ENCODE data around the gene TMEM248.
A peak's percentile ranks its signal among the peaks of the same experiment; 100 is the strongest.
"Not testable (repeated sequence)": the region's sequence is repeated elsewhere in the genome, so short reads cannot be mapped to it uniquely, and the experiment has no call there.

Gene TMEM248

GRCh38 chr7:66910789-66911188 is 10.2 kb upstream of the TMEM248 start:
- no peak for DNase-seq

GRCh38 chr7:66911191-66911590 is 9.8 kb upstream of the TMEM248 start:
- DNase-seq, result not testable (repeated sequence)

- DNase-seq, result no peak
Measured at GRCh38 chr7:66912195-66912594, 8.8 kb upstream of the TMEM248 start.

- no peak for DNase-seq
Measured at GRCh38 chr7:66913118-66914037, 7.6 kb upstream of the TMEM248 start.

DNA sequence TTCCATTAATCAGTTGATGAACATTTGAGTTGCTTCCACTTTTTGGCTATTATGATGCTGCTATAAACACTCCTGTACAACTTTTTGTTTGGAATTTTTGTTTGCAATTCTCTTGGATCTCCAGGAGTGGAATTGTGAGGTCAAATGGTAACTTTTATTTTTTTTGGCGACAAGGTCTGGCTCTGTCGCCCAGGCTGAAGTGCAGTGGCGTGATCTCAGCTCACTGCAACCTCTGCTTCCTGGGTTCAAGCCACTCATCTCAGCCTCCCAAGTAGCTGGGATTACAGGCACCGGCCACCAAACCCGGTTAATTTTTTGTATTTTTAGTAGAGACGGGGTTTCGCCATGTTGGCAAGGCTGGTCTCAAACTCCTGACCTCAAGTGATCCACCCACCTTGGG is 3.1 kb upstream of the TMEM248 start:
- DNase-seq, result not testable (repeated sequence)

DNA sequence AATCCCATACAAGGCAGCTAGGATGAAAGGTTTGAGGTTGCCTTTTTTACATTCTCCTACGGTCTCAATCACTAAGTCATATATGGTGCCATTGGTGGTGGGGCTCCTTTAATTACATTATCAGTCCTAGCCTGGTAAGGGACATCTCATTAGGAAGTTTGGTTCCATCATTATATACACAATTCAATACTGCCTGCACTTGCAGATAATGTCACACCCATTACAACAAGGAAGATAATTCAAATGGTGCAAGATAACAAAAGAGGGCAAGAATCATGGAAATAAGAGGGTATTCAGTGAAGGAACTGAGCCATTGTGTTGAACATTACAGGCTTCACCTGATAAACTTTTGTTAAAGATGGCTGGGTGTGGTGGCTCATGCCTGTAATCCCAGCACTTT is 1.7 kb upstream of the TMEM248 start:
- no peak for DNase-seq

GRCh38 chr7:66919704-66920103 is 1.3 kb upstream of the TMEM248 start:
- no peak for DNase-seq

GRCh38 chr7:66920256-66920655 is 769 bp upstream of the TMEM248 start:
- no peak for DNase-seq

GRCh38 chr7:66921396-66921917 is 432 bp downstream of the TMEM248 start:
- peak in 1 of 2 experiments; percentile 39 for DNase-seq

- peak; percentile 36 to 43 for DNase-seq
Measured at GRCh38 chr7:66921918-66922486, 977 bp downstream of the TMEM248 start.

DNA sequence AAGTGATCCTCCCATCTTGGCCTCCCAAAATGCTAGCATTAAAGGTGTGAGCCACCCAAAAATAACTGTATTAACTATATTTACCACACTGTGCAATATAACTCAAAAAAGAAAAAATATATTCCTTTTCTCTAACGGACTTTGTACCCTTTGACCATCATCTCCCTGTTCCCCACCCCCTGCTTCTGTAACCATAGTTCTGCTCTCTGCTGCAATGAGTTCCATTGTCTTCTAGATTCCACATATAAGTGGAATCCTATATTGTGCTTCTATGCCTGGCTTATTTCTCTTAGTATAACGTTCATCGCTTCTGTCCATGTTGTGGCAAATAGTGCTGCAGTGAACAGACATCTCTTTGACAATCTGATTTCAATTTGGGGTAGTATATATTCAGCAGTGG is 4.2 kb downstream of the TMEM248 start:
- no peak for DNase-seq

GRCh38 chr7:66927348-66927948 is 6.4 kb downstream of the TMEM248 start:
- no peak for DNase-seq

DNA sequence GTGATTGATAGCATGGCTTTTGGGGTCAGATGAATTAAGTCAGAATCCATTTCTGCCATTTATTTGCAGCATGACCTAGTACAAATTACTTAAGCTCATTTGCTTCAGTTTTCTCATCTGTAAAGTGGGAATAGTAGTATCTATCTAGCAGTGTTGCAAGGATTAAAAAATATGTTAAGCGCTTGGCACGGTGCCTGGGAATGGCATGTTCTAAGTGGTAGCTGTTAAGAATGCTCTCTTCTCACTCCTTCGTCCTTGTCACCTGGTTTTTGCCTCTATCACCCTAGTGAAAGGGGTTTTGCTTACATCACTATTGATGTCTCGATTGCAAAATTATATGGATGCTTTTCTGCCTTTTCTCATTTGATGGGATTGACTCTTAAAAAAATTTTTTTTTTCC is 7.4 kb downstream of the TMEM248 start:
- DNase-seq, result no peak

- DNase-seq, result no peak
Measured at GRCh38 chr7:66929165-66929564, 8.1 kb downstream of the TMEM248 start.

DNA sequence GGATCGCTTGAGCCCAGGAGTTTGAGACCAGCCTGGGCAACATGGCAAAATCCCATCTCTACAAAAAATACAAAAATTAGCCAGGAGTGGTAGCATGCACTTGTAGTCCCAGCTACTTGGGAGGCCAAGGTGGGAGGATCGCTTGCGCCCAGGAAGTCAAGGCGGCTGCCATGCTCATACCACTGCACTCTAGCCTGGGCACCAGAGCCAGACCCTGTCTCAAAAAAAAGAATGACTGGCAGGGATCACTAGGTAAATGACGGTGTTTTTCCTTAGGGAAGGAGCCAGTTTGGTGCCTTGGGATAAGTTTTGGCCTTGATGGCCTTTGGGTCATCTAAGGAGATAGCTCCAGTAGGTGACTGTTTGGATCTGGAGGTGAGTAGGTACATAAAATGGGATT is 8.9 kb downstream of the TMEM248 start:
- no peak for DNase-seq

DNA sequence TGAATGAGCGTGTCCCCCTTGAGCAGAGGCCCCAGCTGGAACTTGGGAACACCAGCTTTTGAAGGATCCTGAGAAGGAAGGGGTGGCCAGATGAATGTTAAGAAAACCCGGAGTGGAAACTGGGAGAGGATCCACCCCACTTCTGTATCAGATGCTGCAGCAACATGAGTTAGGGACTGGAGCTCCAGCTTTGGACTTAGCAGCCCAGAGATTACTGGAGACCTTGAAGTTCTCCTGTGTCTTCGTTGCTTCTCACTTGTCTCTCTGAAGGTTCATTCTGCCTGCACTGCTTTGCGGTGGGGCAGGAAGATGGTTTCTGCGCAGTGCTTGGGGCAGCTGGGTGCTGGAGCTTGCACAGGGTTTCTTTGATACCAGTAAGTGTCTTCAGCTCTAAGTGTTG is 9.3 kb downstream of the TMEM248 start:
- DNase-seq, result no peak

GRCh38 chr7:66933469-66933868 is 12.4 kb downstream of the TMEM248 start:
- DNase-seq, result no peak

DNA sequence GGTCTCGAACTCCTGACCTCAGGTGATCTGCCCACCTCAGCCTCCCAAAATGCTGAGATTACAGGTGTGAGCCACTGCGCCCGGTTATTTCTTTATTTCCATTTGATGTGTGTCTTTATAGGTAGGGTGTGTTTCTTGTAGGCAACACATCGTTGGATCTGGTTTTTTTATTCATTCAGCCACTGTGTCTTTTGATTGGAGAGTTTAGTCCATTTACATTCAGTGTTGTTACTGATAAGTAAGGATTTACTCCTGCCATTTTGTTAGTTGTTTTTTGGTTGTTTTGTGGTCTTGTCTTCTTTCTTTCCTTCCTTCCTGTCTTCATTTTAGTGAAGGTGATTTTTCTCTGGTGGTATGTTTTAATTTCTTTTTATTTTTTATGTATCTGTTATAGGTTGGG is 16.9 kb downstream of the TMEM248 start:
- DNase-seq, result no peak

- DNase-seq, result no peak
Measured at GRCh38 chr7:66939325-66939724, 18.3 kb downstream of the TMEM248 start.

- no peak for DNase-seq
Measured at GRCh38 chr7:66946545-66946944, 25.5 kb downstream of the TMEM248 start.

GRCh38 chr7:66948480-66949109 is 27.6 kb downstream of the TMEM248 start:
- no peak for DNase-seq

DNA sequence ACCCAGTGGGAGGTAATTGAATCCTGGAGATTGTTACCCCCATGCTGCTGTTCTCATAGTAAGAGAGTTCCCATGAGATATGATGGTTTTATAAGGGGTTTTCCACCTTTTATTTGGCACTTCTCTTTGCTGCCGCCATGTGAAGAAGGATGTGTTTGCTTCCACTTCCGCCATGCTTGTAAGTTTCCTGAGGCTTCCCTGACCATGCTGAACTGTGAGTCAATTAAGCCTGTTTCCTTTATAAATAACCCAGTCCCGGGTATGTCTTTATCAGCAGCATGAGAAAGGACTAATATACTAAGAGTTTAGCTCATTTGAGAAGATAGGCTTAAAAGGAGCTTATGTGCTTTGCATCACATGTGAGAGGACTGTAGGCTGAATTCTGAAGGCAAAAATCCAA is 29.3 kb downstream of the TMEM248 start:
- no peak for DNase-seq

- no peak for DNase-seq
Measured at GRCh38 chr7:66950763-66951162, 29.7 kb downstream of the TMEM248 start.
